ENCODE results near the gene THSD7B.

Gene THSD7B

DNA sequence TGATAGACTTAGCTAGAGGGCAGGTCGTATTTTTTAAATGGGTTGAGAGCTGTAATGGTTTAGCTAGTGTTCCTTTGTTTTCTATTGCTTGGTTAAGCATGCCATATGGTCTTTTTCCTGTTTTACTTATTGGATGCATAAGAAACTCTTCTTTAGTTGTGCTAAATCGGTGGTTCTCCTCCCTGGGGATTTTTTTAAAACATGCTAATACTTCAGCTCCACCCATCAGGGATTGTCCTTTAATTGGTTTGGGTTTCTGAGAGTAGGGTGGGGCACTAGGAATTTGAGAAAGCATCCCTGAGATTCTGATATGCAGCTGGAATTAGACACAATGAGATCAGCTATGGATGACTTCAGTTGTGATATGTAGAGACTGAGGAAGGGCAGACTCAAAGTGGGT lies 497.2 kb downstream of the THSD7B start:
- no peak overlapping the region for H2AFZ ChIP-seq (ENCODE audit: insufficient read depth, low read length, poor library complexity)
- no peaks in the 10 kb centered on the region for H3K4me1 ChIP-seq (ENCODE audit: control insufficient read depth in 1 of 2, insufficient read depth in 2 of 2, low read length in 2 of 2)
- no peak overlapping the region for H2AK5ac ChIP-seq (ENCODE audit: low read length)
- no peak overlapping the region for H3K4ac ChIP-seq (ENCODE audit: low read depth, low read length)
- H3K79me1 ChIP-seq (ENCODE audit: low read length) = no peaks in the 10 kb centered on the region
- no peaks in the 10 kb centered on the region for H3K36me3 ChIP-seq (ENCODE audit: control insufficient read depth in 1 of 2, insufficient read depth in 2 of 2, low read length in 2 of 2)
- no peak overlapping the region for H3K9ac ChIP-seq (ENCODE audit: low read length)
- no peak for DNase-seq
- H3K23ac ChIP-seq (ENCODE audit: low read length) = no peak overlapping the region
- no peak overlapping the region for H2BK12ac ChIP-seq (ENCODE audit: low read length)
- H3K9me3 ChIP-seq (ENCODE audit: insufficient read depth, low read depth, low read length) = no peaks in the 10 kb centered on the region
- H3K18ac ChIP-seq (ENCODE audit: low read length) = no peak overlapping the region
- no peak overlapping the region for H3K27ac ChIP-seq (ENCODE audit: low read depth, low read length)
- H3K4me3 ChIP-seq (ENCODE audit: low read depth, low read length) = no peak overlapping the region
- no peak overlapping the region for H4K91ac ChIP-seq (ENCODE audit: low read depth, low read length)
- H4K8ac ChIP-seq (ENCODE audit: low read depth, low read length) = no peak overlapping the region
- no peak overlapping the region for H3K14ac ChIP-seq (ENCODE audit: low read length)
- H3K79me2 ChIP-seq (ENCODE audit: control insufficient read depth, insufficient read depth, low read length, poor library complexity) = no peaks in the 10 kb centered on the region
- WGBS (ENCODE audit: extremely low coverage, insufficient coverage, insufficient read length) = no CpG with 5 or more reads among the region's 2 CpGs
- no peaks in the 10 kb centered on the region for H3K27me3 ChIP-seq (ENCODE audit: insufficient read depth, low read length)
- H3K4me2 ChIP-seq (ENCODE audit: low read length) = no peak overlapping the region
- no peak overlapping the region for H2BK120ac ChIP-seq (ENCODE audit: insufficient read depth, low read length, poor library complexity)
- H4K12ac ChIP-seq (ENCODE audit: low read depth, low read length) = no peak overlapping the region
- no peak overlapping the region for H2BK5ac ChIP-seq (ENCODE audit: low read depth, low read length, poor library complexity)

DNA sequence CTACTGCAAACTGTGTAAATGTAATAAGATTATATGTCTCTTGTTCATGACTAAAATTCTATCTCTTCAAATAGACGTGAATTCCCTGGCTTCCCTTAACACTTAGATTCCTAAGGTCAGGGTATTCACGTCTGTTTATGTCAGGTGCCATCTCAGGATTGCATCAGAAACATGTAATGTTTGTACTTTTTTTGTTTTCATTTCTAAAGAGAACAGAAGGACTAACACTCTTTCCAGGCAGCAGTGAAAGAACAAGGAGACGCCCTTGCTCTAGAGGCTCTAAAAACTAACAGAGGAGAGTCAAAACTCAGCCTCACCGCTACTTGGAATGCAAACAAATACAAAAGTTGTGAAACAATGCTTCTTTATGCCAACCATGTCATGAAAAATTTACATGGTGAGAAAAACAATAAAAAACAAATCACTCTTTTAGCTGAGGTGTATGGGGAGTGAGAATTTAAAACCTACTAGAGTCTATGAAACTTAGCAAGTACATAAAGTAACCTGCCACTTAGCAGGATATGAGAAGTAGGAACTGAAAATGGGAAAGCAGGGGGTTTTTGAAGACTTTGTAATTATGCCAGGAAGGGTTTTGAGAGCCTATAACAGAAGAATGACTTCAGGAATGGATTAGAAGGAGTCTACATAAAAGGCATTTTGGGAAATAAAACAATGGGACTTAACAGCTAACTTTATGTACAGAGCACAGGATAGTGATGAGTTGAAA lies 522.7 kb downstream of the THSD7B start:
- no peak overlapping the region for H2BK5ac ChIP-seq (ENCODE audit: low read depth, low read length, poor library complexity)
- no peak overlapping the region for H3K4me3 ChIP-seq (ENCODE audit: low read depth, low read length)
- no peak overlapping the region for H3K4ac ChIP-seq (ENCODE audit: low read depth, low read length)
- no peak overlapping the region for H3K9ac ChIP-seq (ENCODE audit: low read length)
- no peak overlapping the region for H3K27ac ChIP-seq (ENCODE audit: low read depth, low read length)
- no peak overlapping the region for H2BK120ac ChIP-seq (ENCODE audit: insufficient read depth, low read length, poor library complexity)
- H3K36me3 ChIP-seq (ENCODE audit: control insufficient read depth in 1 of 2, insufficient read depth in 2 of 2, low read length in 2 of 2) = no peaks in the 10 kb centered on the region
- H2AFZ ChIP-seq (ENCODE audit: insufficient read depth, low read length, poor library complexity) = no peak overlapping the region
- H3K23ac ChIP-seq (ENCODE audit: low read length) = no peak overlapping the region
- H4K8ac ChIP-seq (ENCODE audit: low read depth, low read length) = no peak overlapping the region
- no peak overlapping the region for H4K91ac ChIP-seq (ENCODE audit: low read depth, low read length)
- H2AK5ac ChIP-seq (ENCODE audit: low read length) = no peak overlapping the region
- no peak overlapping the region for H3K18ac ChIP-seq (ENCODE audit: low read length)
- no peaks in the 10 kb centered on the region for H3K9me3 ChIP-seq (ENCODE audit: insufficient read depth, low read depth, low read length)
- WGBS (ENCODE audit: extremely low coverage, insufficient coverage, insufficient read length) = no CpG with 5 or more reads among the region's 4 CpGs
- H4K12ac ChIP-seq (ENCODE audit: low read depth, low read length) = no peak overlapping the region
- no peaks in the 10 kb centered on the region for H3K79me1 ChIP-seq (ENCODE audit: low read length)
- no peak for DNase-seq
- no peak overlapping the region for H3K4me2 ChIP-seq (ENCODE audit: low read length)
- no peaks in the 10 kb centered on the region for H3K79me2 ChIP-seq (ENCODE audit: control insufficient read depth, insufficient read depth, low read length, poor library complexity)
- no peak overlapping the region for H3K14ac ChIP-seq (ENCODE audit: low read length)
- no peaks in the 10 kb centered on the region for H3K4me1 ChIP-seq (ENCODE audit: control insufficient read depth in 1 of 2, insufficient read depth in 2 of 2, low read length in 2 of 2)
- H2BK12ac ChIP-seq (ENCODE audit: low read length) = no peak overlapping the region
- no peaks in the 10 kb centered on the region for H3K27me3 ChIP-seq (ENCODE audit: insufficient read depth, low read length)

DNA sequence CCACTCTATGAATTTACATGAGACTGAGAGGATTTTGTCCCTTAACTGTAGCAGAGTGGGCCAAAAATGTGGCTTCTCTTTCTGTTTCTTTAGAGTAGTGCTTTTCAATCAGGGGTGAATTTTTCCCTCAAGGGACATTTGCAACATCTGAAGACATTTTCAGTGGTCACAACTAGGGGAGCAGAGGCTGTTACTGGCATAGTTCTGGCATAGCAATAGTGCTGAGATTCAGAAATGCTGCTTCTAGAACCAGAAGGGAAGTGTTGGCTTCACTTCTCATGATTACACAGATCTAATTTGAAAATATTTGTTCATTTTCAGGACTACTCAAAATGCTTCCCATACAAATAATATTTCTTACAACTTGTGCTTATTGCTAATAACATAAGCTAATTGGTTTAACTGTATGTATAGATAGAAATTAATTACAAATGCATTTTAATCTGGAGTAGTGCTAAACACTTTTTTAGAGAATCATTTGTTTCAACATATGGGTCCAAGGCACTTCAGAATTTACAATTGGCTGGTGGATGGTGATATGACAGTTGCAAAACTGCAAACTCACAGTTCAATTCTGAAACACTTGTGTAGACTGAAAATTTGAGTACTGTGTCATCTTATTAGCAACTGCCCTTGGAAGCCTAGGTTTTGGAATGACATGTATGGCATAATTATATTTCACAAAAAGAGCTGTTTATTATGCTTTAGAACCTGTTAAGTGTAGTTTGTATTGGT lies 526.7 kb downstream of the THSD7B start:
- no peak overlapping the region for H3K4ac ChIP-seq (ENCODE audit: low read depth, low read length)
- H2AK5ac ChIP-seq (ENCODE audit: low read length) = no peak overlapping the region
- H3K9ac ChIP-seq (ENCODE audit: low read length) = no peak overlapping the region
- no peak overlapping the region for H2AFZ ChIP-seq (ENCODE audit: insufficient read depth, low read length, poor library complexity)
- H4K8ac ChIP-seq (ENCODE audit: low read depth, low read length) = no peak overlapping the region
- no peaks in the 10 kb centered on the region for H3K27me3 ChIP-seq (ENCODE audit: insufficient read depth, low read length)
- no peak overlapping the region for H3K4me2 ChIP-seq (ENCODE audit: low read length)
- no peak overlapping the region for H4K12ac ChIP-seq (ENCODE audit: low read depth, low read length)
- H2BK5ac ChIP-seq (ENCODE audit: low read depth, low read length, poor library complexity) = no peak overlapping the region
- no peaks in the 10 kb centered on the region for H3K36me3 ChIP-seq (ENCODE audit: control insufficient read depth in 1 of 2, insufficient read depth in 2 of 2, low read length in 2 of 2)
- no peaks in the 10 kb centered on the region for H3K79me1 ChIP-seq (ENCODE audit: low read length)
- H3K18ac ChIP-seq (ENCODE audit: low read length) = no peak overlapping the region
- H3K4me3 ChIP-seq (ENCODE audit: low read depth, low read length) = no peak overlapping the region
- H2BK120ac ChIP-seq (ENCODE audit: insufficient read depth, low read length, poor library complexity) = no peak overlapping the region
- H4K91ac ChIP-seq (ENCODE audit: low read depth, low read length) = no peak overlapping the region
- H2BK12ac ChIP-seq (ENCODE audit: low read length) = no peak overlapping the region
- H3K4me1 ChIP-seq (ENCODE audit: control insufficient read depth in 1 of 2, insufficient read depth in 2 of 2, low read length in 2 of 2) = no peaks in the 10 kb centered on the region
- H3K9me3 ChIP-seq (ENCODE audit: insufficient read depth, low read depth, low read length) = no peaks in the 10 kb centered on the region
- no peaks in the 10 kb centered on the region for H3K79me2 ChIP-seq (ENCODE audit: control insufficient read depth, insufficient read depth, low read length, poor library complexity)
- no peak overlapping the region for H3K23ac ChIP-seq (ENCODE audit: low read length)
- no peak overlapping the region for H3K27ac ChIP-seq (ENCODE audit: low read depth, low read length)
- H3K14ac ChIP-seq (ENCODE audit: low read length) = no peak overlapping the region
- no peak for DNase-seq

DNA sequence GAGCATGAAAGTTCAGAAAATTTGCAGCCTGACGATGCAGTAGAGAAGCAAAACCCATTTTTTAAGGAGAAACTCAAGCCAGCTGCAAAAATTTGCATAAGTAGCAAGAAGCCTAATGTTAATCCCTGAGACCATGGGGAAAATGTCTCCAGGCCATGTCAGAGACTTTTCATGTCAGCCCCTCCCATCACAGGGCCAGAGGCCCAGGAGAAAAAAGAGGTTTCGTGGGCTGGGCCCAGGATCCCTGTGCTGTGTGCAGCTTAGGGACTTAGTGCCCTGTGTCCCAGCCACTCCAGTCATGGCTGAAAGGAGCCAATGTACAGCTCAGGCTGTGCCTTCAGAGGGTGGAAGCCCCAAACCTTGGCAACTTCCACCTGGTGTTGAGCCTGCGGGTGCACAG lies 533.0 kb downstream of the THSD7B start:
- no CpG with 5 or more reads among the region's 3 CpGs for WGBS (ENCODE audit: extremely low coverage, insufficient coverage, insufficient read length)
- no peak overlapping the region for H4K91ac ChIP-seq (ENCODE audit: low read depth, low read length)
- H2AFZ ChIP-seq (ENCODE audit: insufficient read depth, low read length, poor library complexity) = no peak overlapping the region
- no peak overlapping the region for H2BK12ac ChIP-seq (ENCODE audit: low read length)
- H3K79me1 ChIP-seq (ENCODE audit: low read length) = no peaks in the 10 kb centered on the region
- H3K9me3 ChIP-seq (ENCODE audit: insufficient read depth, low read depth, low read length) = peaks cover 7% of the 10 kb centered on the region
- DNase-seq = no peak
- H3K4me1 ChIP-seq (ENCODE audit: control insufficient read depth in 1 of 2, insufficient read depth in 2 of 2, low read length in 2 of 2) = no peaks in the 10 kb centered on the region
- no peak overlapping the region for H4K12ac ChIP-seq (ENCODE audit: low read depth, low read length)
- H3K23ac ChIP-seq (ENCODE audit: low read length) = no peak overlapping the region
- no peaks in the 10 kb centered on the region for H3K79me2 ChIP-seq (ENCODE audit: control insufficient read depth, insufficient read depth, low read length, poor library complexity)
- H4K8ac ChIP-seq (ENCODE audit: low read depth, low read length) = no peak overlapping the region
- no peak overlapping the region for H2BK120ac ChIP-seq (ENCODE audit: insufficient read depth, low read length, poor library complexity)
- H3K27ac ChIP-seq (ENCODE audit: low read depth, low read length) = no peak overlapping the region
- no peaks in the 10 kb centered on the region for H3K36me3 ChIP-seq (ENCODE audit: control insufficient read depth in 1 of 2, insufficient read depth in 2 of 2, low read length in 2 of 2)
- H2BK5ac ChIP-seq (ENCODE audit: low read depth, low read length, poor library complexity) = no peak overlapping the region
- H3K14ac ChIP-seq (ENCODE audit: low read length) = no peak overlapping the region
- H3K4ac ChIP-seq (ENCODE audit: low read depth, low read length) = no peak overlapping the region
- no peak overlapping the region for H3K9ac ChIP-seq (ENCODE audit: low read length)
- no peak overlapping the region for H3K4me3 ChIP-seq (ENCODE audit: low read depth, low read length)
- H3K18ac ChIP-seq (ENCODE audit: low read length) = no peak overlapping the region
- no peaks in the 10 kb centered on the region for H3K27me3 ChIP-seq (ENCODE audit: insufficient read depth, low read length)
- no peak overlapping the region for H3K4me2 ChIP-seq (ENCODE audit: low read length)
- H2AK5ac ChIP-seq (ENCODE audit: low read length) = no peak overlapping the region

All from trophoblast cell (in vitro differentiated cells and primary cell).